ENCODE data around the gene PLBD2. TPM values are rescaled to one million over a fixed set of nuclear protein-coding genes. Genes with fewer than 3 reads are reported as not detected.

The PLBD2 gene
- total and polyA plus RNA-seq, 9 of the 15 experiments (the other 6 are each of a cell fraction or from before 2014, with no cell fraction given), result 2.4 to 37.4 (median 6.0) TPM

- in situ Hi-C loops (cut with MboI) (no loop called here), intact Hi-C loops (cut with micrococcal nuclease) (no loop called here)
- Histone ChIP-seq H3K9me3 (replicated peaks; ENCODE audit: control insufficient read depth, insufficient read depth, low read depth, low read length) (no peaks in the 10 kb centered on the region), H3K9me1 (ENCODE audit: control insufficient read depth, insufficient read depth, low read length) (no peaks in the 10 kb centered on the region), H3K79me2 (ENCODE audit: control insufficient read depth, insufficient read depth, low read length) (no peaks in the 10 kb centered on the region), H3K9ac (ENCODE audit: insufficient read depth in 1 of 2, low read depth in 2 of 2, low read length in 2 of 2) (no peak overlapping the region), H3K4me3 (no peak overlapping the region), H3K27me3 (ENCODE audit: control insufficient read depth in 2 of 2, insufficient read depth in 2 of 2, low read length in 2 of 2) (peaks cover 0 to 8% of the 10 kb centered on the region in 2 experiments; a peak in 1 of 5 replicates), H3K4me1 (replicated peaks in 1 of 2; ENCODE audit: control insufficient read depth in 2 of 2, insufficient read depth in 2 of 2, low read length in 2 of 2) (peaks cover 0 to 15% of the 10 kb centered on the region in 2 experiments; a peak in 2 of 5 replicates), H3K27ac (ENCODE audit: extremely low read depth, low read depth, low read length) (no peak overlapping the region), H3K36me3 (ENCODE audit: control insufficient read depth, insufficient read depth, low read length) (no peaks in the 10 kb centered on the region), H3K4me2 (ENCODE audit: insufficient read depth, low read length) (no peak overlapping the region), H4K20me1 (replicated peaks; ENCODE audit: control insufficient read depth, insufficient read depth, low read length) (no peaks in the 10 kb centered on the region), H2AFZ (ENCODE audit: low read depth, low read length) (no peak overlapping the region)
- ATAC-seq (no peak), FAIRE-seq (no peak), DNase-seq (ENCODE audit: extremely low read depth in 1 of 4, low spot score in 3 of 4) (no peak)
- CTCF ChIA-PET (ENCODE audit: low intra/inter-chr PET ratio), result no interaction called here
- TF ChIP-seq ZNF347 (CRISPR knock-in tag; IDR thresholded peaks at IDR 0.05; ENCODE audit: low read depth) (no peak), ZNF512 (tag; IDR thresholded peaks at IDR 0.05) (peak; percentile 91)
- no TSS peak for BruUV-seq (replicated peaks)
- POLR2A ChIA-PET, result interaction anchor here (0.7 kb wide), 1 partner anchor 217 kb away, joined by 3 read pairs; no protein-coding TSS in a partner anchor
Measured at GRCh38 chr12:113396200-113396599, 37.8 kb downstream of the PLBD2 start.

GRCh38 chr12:113396828-113397496 lies 38.6 kb downstream of the PLBD2 start:
- H3K4me1 ChIP-seq (replicated peaks in 1 of 2; ENCODE audit: control insufficient read depth in 2 of 2, insufficient read depth in 2 of 2, low read length in 2 of 2), result peaks cover 0 to 21% of the 10 kb centered on the region in 2 experiments; a peak in 2 of 5 replicates
- DNase-seq (ENCODE audit: extremely low read depth in 1 of 4, low spot score in 3 of 4), result no peak
- intact Hi-C loops (cut with micrococcal nuclease) (no loop called here), in situ Hi-C loops (cut with MboI) (no loop called here)
- no peaks in the 10 kb centered on the region for H3K9me1 ChIP-seq (ENCODE audit: control insufficient read depth, insufficient read depth, low read length)
- H3K4me3 ChIP-seq, result no peak overlapping the region
- H3K79me2 ChIP-seq (ENCODE audit: control insufficient read depth, insufficient read depth, low read length), result no peaks in the 10 kb centered on the region
- no TSS peak for BruUV-seq (replicated peaks)
- H4K20me1 ChIP-seq (replicated peaks; ENCODE audit: control insufficient read depth, insufficient read depth, low read length), result no peaks in the 10 kb centered on the region
- no peak overlapping the region for H2AFZ ChIP-seq (ENCODE audit: low read depth, low read length)
- FAIRE-seq, result no peak
- ChIA-PET CTCF (ENCODE audit: low intra/inter-chr PET ratio) (no interaction called here), POLR2A (interaction anchor here (0.6 to 1.2 kb wide), 4 partner anchors 9 to 217 kb away, joined by 3 to 6 read pairs (median 4); no protein-coding TSS in a partner anchor)
- H3K4me2 ChIP-seq (ENCODE audit: insufficient read depth, low read length), result no peak overlapping the region
- peak overlapping the region in 1 of 2 experiments; percentile 55; a peak in 2 of 4 replicates for H3K9ac ChIP-seq (ENCODE audit: insufficient read depth in 1 of 2, low read depth in 2 of 2, low read length in 2 of 2)
- peaks cover 0 to 8% of the 10 kb centered on the region in 2 experiments; a peak in 1 of 5 replicates for H3K27me3 ChIP-seq (ENCODE audit: control insufficient read depth in 2 of 2, insufficient read depth in 2 of 2, low read length in 2 of 2)
- TF ChIP-seq MAZ (CRISPR knock-in tag; conservative IDR thresholded peaks at IDR 0.05 in 1 of 2, IDR thresholded peaks at IDR 0.05 in 1 of 2) (no peak), USF1 (CRISPR knock-in tag; IDR thresholded peaks at IDR 0.05) (0 out of 2 replicates have a peak, but pooled peaks have one; percentile 19), RAD51 (IDR thresholded peaks at IDR 0.05; ENCODE audit: borderline replicate concordance, low read depth) (no peak), POLR2AphosphoS2 (IDR thresholded peaks at IDR 0.05; ENCODE audit: low read length) (no peak)
- no peaks in the 10 kb centered on the region for H3K36me3 ChIP-seq (ENCODE audit: control insufficient read depth, insufficient read depth, low read length)
- 33% methylated on average over 16 of the region's 16 CpGs for WGBS (ENCODE audit: insufficient coverage, low coverage, missing lambda C conversion rate)
- no peaks in the 10 kb centered on the region for H3K9me3 ChIP-seq (replicated peaks; ENCODE audit: control insufficient read depth, insufficient read depth, low read depth, low read length)
- ATAC-seq, result no peak
- H3K27ac ChIP-seq (ENCODE audit: extremely low read depth, low read depth, low read length), result no peak overlapping the region

Measured in K562 (cell line).